H1 (cell line): ENCODE results near the gene SLC1A3. TPM values are rescaled to one million over a fixed set of nuclear protein-coding genes. Genes with fewer than 3 reads are reported as not detected.

ENCODE experiments used
- CTCF ChIA-PET: fragments of 300-600 bp; sonication (Branson Sonifier 250); formaldehyde crosslinking; loops from one replicate; lab custom pipeline; 2021; ENCODE audit not compliant: partially characterized antibody; lab: Charles Lee
- POLR2A ChIA-PET: fragments of 300-600 bp; sonication (Branson Sonifier 250); formaldehyde crosslinking; loops from one replicate; lab custom pipeline; 2021; ENCODE audit warnings: inconsistent platforms; ENCODE audit not compliant: partially characterized antibody; lab: Charles Lee
- DNase-seq, 2 experiments: peaks; one replicate each; pipeline versions ENCODE4 v3.0.0 to v3.0.0-alpha.2; 2010 to 2022; ENCODE audit warnings: low spot score in 2 of 2, low read depth in 1 of 2, mixed read lengths in 1 of 2
- FAIRE-seq: peaks from 2 replicates; lab custom pipeline; 2011; peaks lifted over from hg19 to GRCh38; lab: Jason Lieb, UNC
- H2AFZ ChIP-seq: 2 replicates; pipeline ENCODE4 v1.8.1; 2012; ENCODE audit warnings: low read length, inconsistent platforms
- H2AK5ac ChIP-seq: 2 replicates; pipeline ENCODE4 v1.6.1; 2013; ENCODE audit warnings: low read depth, low read length
- H2BK120ac ChIP-seq: replicated peaks from 2 replicates; pipeline ENCODE3; 2013; ENCODE audit warnings: low read depth, low read length, inconsistent platforms
- H2BK12ac ChIP-seq: 2 replicates; pipeline ENCODE4 v1.6.1; 2013; ENCODE audit warnings: low read depth, low read length
- H2BK15ac ChIP-seq: 2 replicates; pipeline ENCODE4 v1.6.1; 2013; ENCODE audit warnings: low read length
- H2BK20ac ChIP-seq: 2 replicates; pipeline ENCODE4 v1.6.1; 2013; ENCODE audit warnings: low read length
- H2BK5ac ChIP-seq: 2 replicates; pipeline ENCODE4 v1.6.1; 2013; ENCODE audit warnings: low read depth, low read length
- H3K14ac ChIP-seq: 2 replicates; pipeline ENCODE4 v1.6.1; 2013; ENCODE audit warnings: inconsistent platforms; ENCODE audit not compliant: insufficient read length
- H3K18ac ChIP-seq: 2 replicates; pipeline ENCODE4 v1.6.1; 2013; ENCODE audit warnings: low read length; ENCODE audit errors: extremely low read depth
- H3K23ac ChIP-seq: 2 replicates; pipeline ENCODE4 v1.6.1; 2013; ENCODE audit warnings: inconsistent platforms; ENCODE audit not compliant: insufficient read length
- H3K23me2 ChIP-seq: 2 replicates; pipeline ENCODE4 v1.6.1; 2013; ENCODE audit warnings: low read depth, low read length
- H3K27ac ChIP-seq: 2 replicates; pipeline ENCODE4 v1.6.1; 2011; ENCODE audit warnings: low read depth, low read length, inconsistent platforms
- H3K27me3 ChIP-seq, 4 experiments: replicated peaks in 1 of 4; 1 replicate in 1 of 4; 2 replicates in 3 of 4; pipeline versions ENCODE4 v1.6.1 to v1.8.1; 2011 to 2013; ENCODE audit warnings: low read length in 3 of 4, mild to moderate bottlenecking in 3 of 4, inconsistent platforms in 2 of 4, mixed read lengths in 2 of 4, moderate library complexity in 1 of 4; ENCODE audit not compliant: control insufficient read depth in 3 of 4, insufficient read depth in 3 of 4; ENCODE audit errors: extremely low read depth in 1 of 4
- H3K36me3 ChIP-seq, 4 experiments: 2 replicates each; pipeline versions ENCODE4 v1.6.1 to v1.8.1; 2011 to 2013; ENCODE audit warnings: mild to moderate bottlenecking in 4 of 4, low read length in 3 of 4, moderate library complexity in 2 of 4, control low read depth in 1 of 4, inconsistent platforms in 1 of 4; ENCODE audit not compliant: insufficient read depth in 4 of 4, control insufficient read depth in 2 of 4
- H3K4ac ChIP-seq: replicated peaks from 2 replicates; pipeline ENCODE3; 2013; ENCODE audit warnings: low read length, low read depth, mixed read lengths, inconsistent platforms; ENCODE audit not compliant: insufficient read length
- H3K4me1 ChIP-seq, 4 experiments: replicated peaks in 1 of 4; 1 replicate in 1 of 4; 2 replicates in 3 of 4; pipeline versions ENCODE4 v1.6.1 to v1.8.1; 2011 to 2013; ENCODE audit warnings: low read length in 3 of 4, inconsistent platforms in 2 of 4, mixed read lengths in 1 of 4; ENCODE audit not compliant: insufficient read depth in 4 of 4, control insufficient read depth in 3 of 4
- H3K4me2 ChIP-seq, 2 experiments: 2 replicates each; pipeline versions ENCODE4 v1.6.1 to v1.8.1; 2011 to 2013; ENCODE audit warnings: low read depth in 2 of 2, low read length in 2 of 2, control low read depth in 1 of 2, inconsistent platforms in 1 of 2, mild to moderate bottlenecking in 1 of 2; ENCODE audit not compliant: insufficient read depth in 1 of 2
- H3K4me3 ChIP-seq, 4 experiments: fragments of 200-600, 300-600 bp in 1 of 4; sonication (generic), shearing (Covaris generic), sonication (Bioruptor Twin) in 1 of 4; 2 replicates each; pipeline versions ENCODE4 v1.5.1 to v1.8.1; 2011 to 2016; ENCODE audit warnings: low read length in 4 of 4, low read depth in 3 of 4, control low read depth in 2 of 4, inconsistent platforms in 2 of 4, mild to moderate bottlenecking in 2 of 4, mixed read lengths in 1 of 4, moderate library complexity in 1 of 4; ENCODE audit not compliant: insufficient read depth in 2 of 4; ENCODE audit errors: extremely low read depth in 1 of 4
- H3K56ac ChIP-seq: replicated peaks from 2 replicates; pipeline ENCODE3; 2013; ENCODE audit warnings: low read depth, mild to moderate bottlenecking, mixed read lengths, low read length, inconsistent platforms; ENCODE audit not compliant: insufficient read length
- H3K79me1 ChIP-seq: 2 replicates; pipeline ENCODE4 v1.6.1; 2013; ENCODE audit warnings: low read depth, low read length, control low read depth
- H3K79me2 ChIP-seq, 2 experiments: 2 replicates each; pipeline versions ENCODE4 v1.6.1 to v1.8.1; 2012 to 2013; ENCODE audit warnings: low read length in 2 of 2, mild to moderate bottlenecking in 2 of 2, inconsistent platforms in 1 of 2; ENCODE audit not compliant: insufficient read depth in 2 of 2, control insufficient read depth in 1 of 2
- H3K9ac ChIP-seq, 4 experiments: replicated peaks in 1 of 4; 1 replicate in 1 of 4; 2 replicates in 3 of 4; pipeline versions ENCODE4 v1.6.1 to v1.8.1; 2011 to 2013; ENCODE audit warnings: low read depth in 3 of 4, low read length in 3 of 4, control low read depth in 2 of 4, mild to moderate bottlenecking in 2 of 4, moderate library complexity in 2 of 4, inconsistent platforms in 1 of 4; ENCODE audit errors: extremely low read depth in 1 of 4
- H3K9me3 ChIP-seq, 2 experiments: 2 replicates each; pipeline versions ENCODE4 v1.6.1 to v1.8.1; 2012 to 2013; ENCODE audit warnings: mild to moderate bottlenecking in 2 of 2, moderate library complexity in 2 of 2, control low read depth in 1 of 2, inconsistent platforms in 1 of 2, low read depth in 1 of 2, low read length in 1 of 2, mixed read lengths in 1 of 2; ENCODE audit not compliant: insufficient read depth in 2 of 2
- H4K20me1 ChIP-seq, 2 experiments: replicated peaks in 1 of 2; 2 replicates each; pipeline versions ENCODE3 to v1.8.1; 2011 to 2013; ENCODE audit warnings: inconsistent platforms in 2 of 2, low read length in 2 of 2, mild to moderate bottlenecking in 1 of 2; ENCODE audit not compliant: insufficient read depth in 2 of 2, control insufficient read depth in 1 of 2
- H4K5ac ChIP-seq: 2 replicates; pipeline ENCODE4 v1.6.1; 2013; ENCODE audit warnings: low read length, low read depth, mixed read lengths, inconsistent platforms; ENCODE audit not compliant: insufficient read length
- H4K8ac ChIP-seq: 2 replicates; pipeline ENCODE4 v1.8.0; 2013; ENCODE audit warnings: mild to moderate bottlenecking, moderate library complexity, low read length, inconsistent platforms; ENCODE audit not compliant: insufficient read depth; ENCODE audit errors: extremely low read depth
- H4K91ac ChIP-seq: replicated peaks from 2 replicates; pipeline ENCODE3; 2013; ENCODE audit warnings: low read length, mixed read lengths, inconsistent platforms; ENCODE audit not compliant: insufficient read length
- BCL11A ChIP-seq, 2 experiments: IDR thresholded peaks; one replicate each; pipeline ENCODE4 v1.6.1; 2011; ENCODE audit warnings: low read depth in 2 of 2, low read length in 2 of 2, mild to moderate bottlenecking in 2 of 2
- CHD2 ChIP-seq: IDR thresholded peaks from 2 replicates; pipeline ENCODE4 v1.6.1; 2012; ENCODE audit warnings: low read length, improper control_type of control experiment
- FOSL1 ChIP-seq: IDR thresholded peaks from 2 replicates; pipeline ENCODE4 v1.6.1; 2011; ENCODE audit warnings: mild to moderate bottlenecking, low read depth, low read length, moderate library complexity; ENCODE audit not compliant: insufficient read depth
- MAFK ChIP-seq: IDR thresholded peaks from 2 replicates; pipeline ENCODE4 v1.6.1; 2012; ENCODE audit warnings: low read depth, mild to moderate bottlenecking, improper control_type of control experiment, low read length
- POLR2A ChIP-seq, 2 experiments: IDR thresholded peaks; 1 replicate in 1 of 2; 2 replicates in 1 of 2; pipeline ENCODE4 v1.6.1; 2011; ENCODE audit warnings: low read depth in 2 of 2, low read length in 2 of 2, mild to moderate bottlenecking in 2 of 2; ENCODE audit errors: control extremely low read depth in 1 of 2
- POLR2AphosphoS5 ChIP-seq: IDR thresholded peaks from 2 replicates; pipeline ENCODE4 v1.6.1; 2011; ENCODE audit warnings: low read depth, low read length
- POU5F1 ChIP-seq: IDR thresholded peaks from 2 replicates; pipeline ENCODE4 v1.6.1; 2011; ENCODE audit warnings: low read depth, mild to moderate bottlenecking, low read length, moderate library complexity
- TAF1 ChIP-seq: IDR thresholded peaks from 2 replicates; pipeline ENCODE4 v1.6.1; 2011; ENCODE audit warnings: mild to moderate bottlenecking, low read depth, low read length
- TBP ChIP-seq: IDR thresholded peaks from 2 replicates; pipeline ENCODE4 v1.6.1; 2011; ENCODE audit warnings: low read depth, low read length, improper control_type of control experiment
- WGBS, 2 experiments: shearing (Covaris generic) in 1 of 2; methylation state at CpG; one replicate each; pipeline versions ENCODE4 v1.1.6 to v1.1.7; 2013 to 2015; ENCODE audit warnings: low lambda C conversion rate in 2 of 2, mixed read lengths in 2 of 2, inconsistent platforms in 1 of 2, low coverage in 1 of 2, missing lambda C conversion rate in 1 of 2; ENCODE audit not compliant: insufficient replicate concordance in 2 of 2, insufficient coverage in 1 of 2, insufficient read length in 1 of 2; ENCODE audit errors: extremely low coverage in 1 of 2, missing lambda C conversion rate in 1 of 2; 5-methylcytosine and 5-hydroxymethylcytosine counted together
- polyA plus RNA-seq, 7 experiments: library from polyadenylated mRNA; depleted of rRNA in 3 of 7; stranded (reverse) in 5 of 7; unstranded in 2 of 7; fragments of >200 nt in 5 of 7; fragments of 200-250 nt in 2 of 7; gene quantifications; 1 replicate in 5 of 7; 2 replicates in 1 of 7; 4 replicates in 1 of 7; pipeline versions ENCODE4 v1.2.1 to v1.2.3, GENCODE V29; 2011 to 2013; ENCODE audit warnings: missing spikeins in 2 of 7, mixed read lengths in 2 of 7
- total RNA-seq: library from RNA; stranded (reverse); fragmentation: NEBNext Ultra II Directional; extraction: Animal tissue kit (Norgen Biotek cat#: 25700); gene quantifications from 2 replicates; pipeline ENCODE4 v1.2.1, GENCODE V29; 2021

Gene SLC1A3
- total and polyA plus RNA-seq, 2 of the 8 experiments (the other 6 are each of a cell fraction or from before 2014, with no cell fraction given): 26.7 to 35.3 TPM

DNA sequence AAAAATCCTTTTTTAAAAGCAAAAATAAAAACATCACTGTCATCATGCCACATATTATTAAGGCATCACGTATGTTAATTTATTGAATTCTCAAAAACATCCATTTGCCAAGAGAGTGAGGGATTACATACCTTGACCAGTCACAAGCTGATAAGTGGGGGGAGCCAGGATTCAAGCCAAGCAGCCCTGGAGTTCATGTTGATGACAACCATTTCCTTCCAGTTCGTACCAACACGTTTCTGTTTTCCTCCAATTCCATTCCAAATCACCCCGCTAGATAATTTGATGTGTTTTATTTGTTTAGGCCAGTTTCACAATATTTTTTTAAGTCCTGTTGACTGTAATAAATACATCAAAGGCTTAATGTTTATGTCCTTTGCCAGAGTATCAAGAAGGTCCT lies 53.0 kb downstream of the SLC1A3 start:
- Histone ChIP-seq H2BK12ac (no peak overlapping the region), H3K36me3 (no peaks in the 10 kb centered on the region), H3K14ac (no peak overlapping the region), H3K79me2 (no peaks in the 10 kb centered on the region), H2BK5ac (no peak overlapping the region), H3K18ac (no peak overlapping the region), H2BK15ac (no peak overlapping the region), H3K27me3 (no peaks in the 10 kb centered on the region), H4K8ac (no peak overlapping the region), H4K5ac (no peak overlapping the region), H3K23ac (no peak overlapping the region), H3K4ac (no peak overlapping the region), H3K23me2 (no peaks in the 10 kb centered on the region), H3K56ac (no peak overlapping the region), H3K4me1 (peaks cover 0 to 12% (median 10%) of the 10 kb centered on the region in 4 experiments), H2AK5ac (no peak overlapping the region), H3K4me3 (no peak overlapping the region), H3K4me2 (no peak overlapping the region), H3K79me1 (no peaks in the 10 kb centered on the region), H4K20me1 (no peaks in the 10 kb centered on the region), H2BK20ac (no peak overlapping the region), H2BK120ac (no peak overlapping the region), H3K27ac (no peak overlapping the region), H3K9me3 (no peaks in the 10 kb centered on the region), H3K9ac (no peak overlapping the region), H2AFZ (no peak overlapping the region), H4K91ac (no peak overlapping the region)
- ChIA-PET POLR2A (interaction anchor here (0.7 kb wide), 1 partner anchor 25 kb away, joined by 3 read pairs; no protein-coding TSS in a partner anchor), CTCF (interaction anchor here (0.8 to 0.9 kb wide), 2 partner anchors 31 to 244 kb away, joined by 3 to 4 read pairs; no protein-coding TSS in a partner anchor)
- DNase-seq: no peak
- no peak for FAIRE-seq
- whole genome bisulfite sequencing, 2 experiments: 91% methylated on average over 4 of the region's 4 CpGs; no CpG with 5 or more reads in 1 of the 2 experiments
- TF ChIP-seq POU5F1 (no peak), BCL11A (IDR thresholded peaks at IDR 0.05; ENCODE audit: low read depth in 2 of 2, low read length in 2 of 2) (no peak), CHD2 (no peak), MAFK (no peak), TAF1 (no peak), TBP (no peak), FOSL1 (no peak), POLR2AphosphoS5 (no peak), POLR2A (IDR thresholded peaks at IDR 0.05; ENCODE audit: control extremely low read depth in 1 of 2, low read depth in 2 of 2, low read length in 2 of 2) (no peak)
